22Rv1 (cell line): ENCODE measurements around the gene HCFC1R1.

Source experiments
- H3K27ac ChIP-seq: fragments of 450-650 bp; 2 replicates; pipeline ENCODE4 v1.5.1; 2017
- ZFX ChIP-seq: fragments of 450-650 bp; IDR thresholded peaks from 2 replicates; pipeline ENCODE4 v1.6.1; 2017; ENCODE audit warnings: antibody characterized with exemption, borderline replicate concordance
- TF ChIP-seq, protein P1 (sequence below): fragments of 450-650 bp; IDR thresholded peaks from 2 replicates; pipeline ENCODE4 v1.5.1; 2017; ENCODE audit warnings: mild to moderate bottlenecking

HCFC1R1 gene

DNA sequence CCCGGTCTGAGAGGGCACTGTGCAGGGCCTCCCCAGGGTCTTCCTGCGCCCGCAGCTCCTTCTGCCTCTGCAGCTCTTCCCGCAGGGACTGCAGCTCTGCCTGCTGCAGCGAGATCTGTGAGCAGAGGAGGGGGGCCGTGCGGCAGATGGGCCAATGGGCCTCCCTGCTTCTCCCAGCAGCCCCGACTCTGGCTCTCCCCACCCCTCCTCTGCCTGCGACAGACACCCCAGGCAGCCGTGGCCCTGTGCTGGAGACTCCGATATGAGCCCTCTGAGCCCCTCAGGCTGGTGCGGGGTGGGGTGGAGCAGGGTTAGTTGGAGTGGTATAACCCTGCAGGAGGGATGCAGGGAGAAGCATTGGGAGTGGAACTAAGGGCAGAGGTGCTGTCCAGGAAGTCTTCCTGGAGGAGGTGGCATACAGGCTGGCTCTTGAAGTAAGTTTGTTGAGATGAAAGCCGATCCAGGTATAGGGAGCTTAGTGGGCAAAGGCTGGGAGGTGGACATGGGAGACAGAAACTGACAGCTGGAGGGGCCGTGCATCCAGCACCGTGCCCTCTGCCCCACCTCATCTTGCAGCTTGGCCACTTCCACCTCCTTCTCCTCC lies 5.1 kb upstream of the HCFC1R1 start:
- TF ChIP-seq, protein P1, sequence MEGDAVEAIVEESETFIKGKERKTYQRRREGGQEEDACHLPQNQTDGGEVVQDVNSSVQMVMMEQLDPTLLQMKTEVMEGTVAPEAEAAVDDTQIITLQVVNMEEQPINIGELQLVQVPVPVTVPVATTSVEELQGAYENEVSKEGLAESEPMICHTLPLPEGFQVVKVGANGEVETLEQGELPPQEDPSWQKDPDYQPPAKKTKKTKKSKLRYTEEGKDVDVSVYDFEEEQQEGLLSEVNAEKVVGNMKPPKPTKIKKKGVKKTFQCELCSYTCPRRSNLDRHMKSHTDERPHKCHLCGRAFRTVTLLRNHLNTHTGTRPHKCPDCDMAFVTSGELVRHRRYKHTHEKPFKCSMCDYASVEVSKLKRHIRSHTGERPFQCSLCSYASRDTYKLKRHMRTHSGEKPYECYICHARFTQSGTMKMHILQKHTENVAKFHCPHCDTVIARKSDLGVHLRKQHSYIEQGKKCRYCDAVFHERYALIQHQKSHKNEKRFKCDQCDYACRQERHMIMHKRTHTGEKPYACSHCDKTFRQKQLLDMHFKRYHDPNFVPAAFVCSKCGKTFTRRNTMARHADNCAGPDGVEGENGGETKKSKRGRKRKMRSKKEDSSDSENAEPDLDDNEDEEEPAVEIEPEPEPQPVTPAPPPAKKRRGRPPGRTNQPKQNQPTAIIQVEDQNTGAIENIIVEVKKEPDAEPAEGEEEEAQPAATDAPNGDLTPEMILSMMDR: no peak
- TF ChIP-seq ZFX: no peak
- H3K27ac ChIP-seq: peak overlapping the region; percentile 70; the same call in 1 of the 2 replicates

DNA sequence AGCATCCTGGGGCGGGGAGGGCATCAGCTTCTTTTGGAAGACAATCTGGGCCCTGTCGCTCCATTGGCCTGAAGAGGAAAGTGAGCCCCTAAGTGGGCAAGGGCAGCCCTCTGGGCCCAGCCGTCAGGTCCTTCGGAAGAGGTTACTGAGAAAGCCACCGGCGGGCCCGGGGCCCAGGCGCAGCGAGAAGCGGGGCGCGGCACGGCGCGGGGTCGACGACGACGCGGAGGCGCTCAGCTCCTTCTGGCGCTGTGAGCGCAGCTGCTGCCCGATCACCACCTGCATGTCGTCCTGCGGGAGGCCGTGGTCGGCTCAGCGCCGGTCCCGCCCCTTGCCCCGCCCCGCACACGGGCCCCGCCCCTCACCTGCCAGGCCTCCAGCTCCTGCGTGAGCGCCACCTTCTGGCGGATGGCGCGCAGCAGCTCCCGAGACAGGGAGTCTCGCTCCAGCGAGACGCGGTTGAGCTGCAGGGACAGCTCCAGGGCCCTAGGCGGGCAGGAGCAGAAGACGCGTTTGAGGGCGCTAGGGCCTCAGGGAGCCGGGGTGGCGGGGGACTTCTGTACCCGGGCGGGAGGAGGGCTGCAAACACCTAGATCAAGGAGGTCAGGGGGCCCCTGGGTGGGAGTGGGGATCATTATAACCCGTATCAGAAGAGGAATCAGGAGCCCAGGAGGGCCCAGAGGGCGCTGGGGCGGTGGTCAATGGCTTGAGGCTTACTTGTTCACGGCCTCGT lies 4.4 kb upstream of the HCFC1R1 start:
- TF ChIP-seq, protein P1: peak; percentile 96
- TF ChIP-seq ZFX: no peak
- peak overlapping the region; percentile 70 for H3K27ac ChIP-seq

DNA sequence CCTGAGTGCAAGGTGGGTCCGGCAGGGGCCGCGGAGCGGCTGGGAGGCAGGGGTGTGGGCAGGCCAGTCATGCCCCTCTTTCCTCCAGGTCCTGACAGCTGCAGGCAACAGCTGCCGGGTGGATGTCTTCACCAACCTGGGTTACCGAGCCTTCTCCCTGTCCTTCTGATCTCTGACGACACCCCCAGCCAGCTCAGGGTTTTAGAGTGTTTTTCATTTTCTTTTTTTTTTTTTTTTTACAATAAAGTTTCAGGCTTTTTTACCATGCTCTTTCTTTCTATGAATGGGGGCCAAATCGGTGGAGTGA lies 3.7 kb upstream of the HCFC1R1 start:
- TF ChIP-seq, protein P1: no peak
- no peak for TF ChIP-seq ZFX
- peak overlapping the region; percentile 70 for H3K27ac ChIP-seq

DNA sequence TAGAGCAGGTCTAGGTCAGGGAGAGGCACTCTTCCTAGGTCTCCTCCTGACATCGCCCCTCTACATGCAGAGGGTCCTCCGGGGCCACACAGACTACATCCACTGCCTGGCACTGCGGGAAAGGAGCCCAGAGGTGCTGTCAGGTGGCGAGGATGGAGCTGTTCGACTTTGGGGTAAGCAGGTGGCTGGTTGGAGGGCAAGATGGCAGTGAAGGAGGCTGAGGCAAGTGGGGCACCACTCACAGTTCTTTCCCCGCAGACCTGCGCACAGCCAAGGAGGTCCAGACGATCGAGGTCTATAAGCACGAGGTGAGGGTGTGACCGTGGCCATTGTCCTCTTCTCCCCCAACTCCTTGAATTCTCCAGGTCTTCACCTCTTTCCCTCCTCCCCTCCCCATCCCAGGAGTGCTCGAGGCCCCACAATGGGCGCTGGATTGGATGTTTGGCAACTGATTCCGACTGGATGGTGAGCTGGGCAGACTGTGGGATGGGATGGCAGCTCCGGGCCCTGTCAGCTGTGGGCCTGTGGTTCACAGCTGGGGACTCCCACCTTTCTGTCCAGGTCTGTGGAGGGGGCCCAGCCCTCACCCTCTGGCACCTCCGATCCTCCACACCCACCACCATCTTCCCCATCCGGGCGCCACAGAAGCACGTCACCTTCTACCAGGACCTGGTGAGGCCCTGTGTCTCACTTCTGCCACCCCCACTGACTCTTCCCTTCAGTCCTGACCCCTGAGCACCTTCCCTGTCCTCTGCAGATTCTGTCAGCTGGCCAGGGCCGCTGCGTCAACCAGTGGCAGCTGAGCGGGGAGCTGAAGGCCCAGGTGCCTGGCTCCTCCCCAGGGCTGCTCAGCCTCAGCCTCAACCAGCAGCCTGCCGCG lies 3.1 kb upstream of the HCFC1R1 start:
- TF ChIP-seq, protein P1: no peak
- TF ChIP-seq ZFX: no peak
- H3K27ac ChIP-seq: peak overlapping the region; percentile 70; the same call in 1 of the 2 replicates

DNA sequence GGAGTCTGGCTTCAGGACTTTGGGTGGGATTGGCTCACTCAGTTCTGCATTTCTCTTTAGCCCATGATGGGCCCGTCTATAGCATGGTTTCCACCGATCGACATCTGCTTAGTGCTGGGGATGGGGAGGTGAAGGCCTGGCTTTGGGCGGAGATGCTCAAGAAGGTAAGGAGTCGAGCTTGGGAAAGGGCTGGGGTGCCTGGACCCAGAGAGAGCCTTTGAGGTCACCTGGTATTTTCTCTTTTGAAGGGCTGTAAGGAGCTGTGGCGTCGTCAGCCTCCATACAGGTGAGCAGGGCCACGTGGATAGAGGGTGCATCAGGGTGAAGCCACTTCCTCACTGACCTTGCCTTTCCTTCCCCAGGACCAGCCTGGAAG lies 2.2 kb upstream of the HCFC1R1 start:
- TF ChIP-seq ZFX: no peak
- TF ChIP-seq, protein P1: no peak
- H3K27ac ChIP-seq: no peak overlapping the region

DNA sequence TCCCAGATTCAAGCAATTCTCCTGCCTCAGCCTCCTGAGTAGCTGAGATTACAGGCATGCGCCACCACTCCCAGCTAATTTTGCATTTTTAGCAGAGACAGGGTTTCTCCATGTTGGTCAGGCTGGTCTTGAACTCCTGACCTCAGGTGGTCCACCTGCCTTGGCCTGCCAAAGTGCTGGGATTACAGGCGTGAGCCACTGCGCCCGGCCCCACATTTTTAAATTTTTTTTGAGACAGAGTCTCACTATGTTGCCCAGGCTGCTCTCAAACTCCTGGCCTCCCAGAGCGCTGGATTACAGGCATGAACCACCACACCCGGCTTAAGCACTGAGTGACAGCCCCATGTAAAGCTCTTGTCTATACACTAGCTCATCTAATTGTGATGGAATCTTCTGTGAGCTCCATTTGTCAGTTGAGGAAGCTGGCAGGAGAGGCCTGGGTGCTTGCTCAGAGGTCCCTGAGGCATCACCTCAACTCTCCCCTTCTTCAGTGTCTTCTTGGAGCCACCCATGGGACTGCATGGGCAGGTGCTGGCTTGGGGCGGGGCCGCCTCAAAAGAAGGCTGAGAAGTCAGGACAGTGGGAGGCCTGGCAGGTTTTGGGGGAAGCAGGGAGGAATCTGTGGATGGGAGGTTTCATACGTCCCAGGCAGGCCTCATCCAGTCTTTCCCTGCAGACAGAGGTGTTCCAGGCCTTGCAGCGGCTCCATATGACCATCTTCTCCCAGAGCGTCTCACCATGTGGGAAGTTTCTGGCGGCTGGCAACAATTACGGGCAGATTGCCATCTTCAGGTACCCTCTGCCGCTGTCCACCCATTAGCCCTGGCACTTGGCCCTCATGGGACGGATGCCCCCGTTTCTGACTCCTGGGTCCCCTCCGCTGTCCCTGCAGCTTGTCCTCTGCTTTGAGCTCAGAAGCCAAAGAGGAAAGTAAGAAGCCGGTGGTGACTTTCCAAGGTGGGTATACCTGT lies 1.6 kb upstream of the HCFC1R1 start:
- TF ChIP-seq, protein P1: no peak
- TF ChIP-seq ZFX: no peak
- H3K27ac ChIP-seq: peak overlapping the region; percentile 88
